Kidney (tissue), 22 donors: ENCODE measurements around the gene CYP4F11. TPM values are rescaled to one million over a fixed set of nuclear protein-coding genes. Genes with fewer than 3 reads are reported as not detected.

Experiments used
- DNase-seq, 5 donors: peaks; one replicate each; pipeline ENCODE4 v3.0.0-alpha.2; 2013 to 2020
- FAIRE-seq: peaks from 2 replicates; lab custom pipeline; 2012; peaks lifted over from hg19 to GRCh38; lab: Jason Lieb, UNC
- H3K27ac ChIP-seq, 2 donors: one replicate each; pipeline ENCODE4 v1.7.0; 2013; ENCODE audit warnings: low read depth in 2 of 2, low read length in 2 of 2, inconsistent platforms in 1 of 2
- H3K27me3 ChIP-seq: one replicate; pipeline ENCODE4 v1.7.1; 2013; ENCODE audit warnings: low read length, inconsistent platforms; ENCODE audit not compliant: control insufficient read depth, insufficient read depth
- H3K36me3 ChIP-seq, 3 donors: one replicate each; pipeline versions ENCODE4 v1.7.0 to v1.7.1; 2013; ENCODE audit warnings: low read length in 3 of 3, control low read depth in 1 of 3, inconsistent platforms in 1 of 3; ENCODE audit not compliant: insufficient read depth in 3 of 3, control insufficient read depth in 2 of 3
- H3K4me1 ChIP-seq, 3 donors: one replicate each; pipeline versions ENCODE4 v1.7.0 to v1.7.1; 2013; ENCODE audit warnings: low read length in 3 of 3, inconsistent platforms in 1 of 3, low read depth in 1 of 3; ENCODE audit not compliant: control insufficient read depth in 2 of 3, insufficient read depth in 2 of 3
- H3K4me3 ChIP-seq, 3 donors: one replicate each; pipeline versions ENCODE4 v1.7.0 to v1.8.1; 2013; ENCODE audit warnings: low read length in 3 of 3, control low read depth in 1 of 3, inconsistent platforms in 1 of 3
- H3K9ac ChIP-seq, 3 donors: one replicate each; pipeline versions ENCODE4 v1.7.0 to v1.7.1; 2013; ENCODE audit warnings: low read length in 3 of 3, control low read depth in 1 of 3, inconsistent platforms in 1 of 3
- H3K9me3 ChIP-seq, 3 donors: one replicate each; pipeline versions ENCODE4 v1.7.0 to v1.7.1; 2013; ENCODE audit warnings: low read length in 3 of 3, control low read depth in 1 of 3, inconsistent platforms in 1 of 3; ENCODE audit not compliant: control insufficient read depth in 2 of 3, insufficient read depth in 1 of 3
- intact Hi-C: fragments of 100-400 bp; cut with DNase I; formaldehyde crosslinking; loops from one replicate; pipeline ENCODE4 v1.11.1; 2022
- long read RNA-seq, 10 donors: library from polyadenylated mRNA in 1 of 10; unstranded in 1 of 10; transcript quantifications; one replicate each; pipeline ENCODE4 v2.0.0 and lab custom pipeline, GENCODE V29; 2021 to 2026
- polyA plus RNA-seq: library from polyadenylated mRNA; stranded (reverse); fragments of 350-450 nt; fragmentation: Illumina TruSeq; extraction: RNeasy Lipid Tissue Mini Kit (QIAGEN cat#74804); gene quantifications from one replicate; pipeline ENCODE4 v1.2.3, GENCODE V29; 2014; ENCODE audit warnings: low read depth, low replicate concordance; ENCODE audit not compliant: insufficient read depth
- total RNA-seq: library from RNA; stranded (reverse); fragmentation: NEBNext Ultra II Directional; extraction: Animal tissue kit (Norgen Biotek cat#: 25700); gene quantifications from one replicate; pipeline ENCODE4 v1.2.1, GENCODE V29; 2021
- TF ChIP-seq, protein P1 (sequence below): IDR thresholded peaks from 3 replicates; pipeline ENCODE4 v1.5.1; 2012; ENCODE audit warnings: mild to moderate bottlenecking, moderate library complexity, borderline replicate concordance; ENCODE audit not compliant: insufficient read depth; ENCODE audit errors: extremely low read depth
- donor health status: control.
- donor health status: control.
- donor health status: control.
- donor health status: control.
- donor health status: control.
- donor health status: DM: yes; HTN: yes; CAD: no.
- donor health status: Normal renal cell carcinoma (clear cell type).

The CYP4F11 gene, protein sequence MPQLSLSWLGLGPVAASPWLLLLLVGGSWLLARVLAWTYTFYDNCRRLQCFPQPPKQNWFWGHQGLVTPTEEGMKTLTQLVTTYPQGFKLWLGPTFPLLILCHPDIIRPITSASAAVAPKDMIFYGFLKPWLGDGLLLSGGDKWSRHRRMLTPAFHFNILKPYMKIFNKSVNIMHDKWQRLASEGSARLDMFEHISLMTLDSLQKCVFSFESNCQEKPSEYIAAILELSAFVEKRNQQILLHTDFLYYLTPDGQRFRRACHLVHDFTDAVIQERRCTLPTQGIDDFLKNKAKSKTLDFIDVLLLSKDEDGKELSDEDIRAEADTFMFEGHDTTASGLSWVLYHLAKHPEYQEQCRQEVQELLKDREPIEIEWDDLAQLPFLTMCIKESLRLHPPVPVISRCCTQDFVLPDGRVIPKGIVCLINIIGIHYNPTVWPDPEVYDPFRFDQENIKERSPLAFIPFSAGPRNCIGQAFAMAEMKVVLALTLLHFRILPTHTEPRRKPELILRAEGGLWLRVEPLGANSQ
- total RNA-seq = 2.1 TPM
- 7.2 TPM for polyA plus RNA-seq
- long read RNA-seq, donor 1 = 0 reads
- long read RNA-seq, donor 2 = 0 reads
- long read RNA-seq, donor 3 = 0 reads
- long read RNA-seq, donor 4 = 0 reads
- long read RNA-seq, donor 5 = 0 reads
- long read RNA-seq, donor 6, partial matches to known transcripts = 0 of 1 reads
- long read RNA-seq, donor 6, other reads (novel, unspliced or antisense) = 0 of 1 reads
- long read RNA-seq, donor 7, partial matches to known transcripts = 0 of 1 reads
- long read RNA-seq, donor 7, other reads (novel, unspliced or antisense) = 0 of 1 reads
- long read RNA-seq, donor 8 = 0 reads
- long read RNA-seq, donor 9 = 0 reads
- long read RNA-seq, donor 10 = 0 reads

DNA sequence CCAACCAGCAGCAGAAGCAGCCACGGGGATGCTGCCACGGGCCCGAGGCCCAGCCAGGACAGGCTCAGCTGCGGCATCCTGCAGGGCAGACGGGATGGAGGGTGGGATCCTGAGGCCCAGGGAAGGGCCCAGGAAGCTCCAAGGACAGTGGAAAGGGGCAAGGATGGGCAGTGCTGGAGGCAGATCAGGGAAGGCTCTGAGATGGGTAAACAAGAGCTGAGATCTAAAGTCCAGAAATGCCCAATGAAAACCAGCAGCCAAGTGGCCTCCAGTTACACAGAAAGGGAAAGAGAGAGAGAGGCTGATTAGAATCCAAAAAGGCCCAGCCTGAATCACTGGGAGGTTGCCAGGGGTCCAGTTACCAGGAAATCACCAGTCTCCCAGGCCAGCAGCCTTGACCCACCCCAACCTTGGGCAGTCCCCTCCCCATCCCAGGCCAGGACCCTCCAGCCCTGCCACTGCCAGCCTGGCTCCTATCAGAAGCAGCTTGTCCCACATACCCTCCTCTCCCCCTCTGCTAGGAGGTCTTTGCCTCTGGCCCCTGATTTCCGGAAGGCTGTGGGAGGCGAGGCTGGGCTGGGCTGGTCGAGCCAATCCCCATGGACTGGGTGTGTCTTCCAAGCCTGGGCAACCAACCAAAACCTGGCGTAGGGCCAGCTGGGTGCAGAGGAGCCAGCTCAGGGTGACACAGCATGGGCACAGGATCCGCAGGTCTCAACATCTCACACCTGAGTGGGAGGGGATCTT lies at the start of gene CYP4F11:
Gene CYP4F11 (minus strand): TSS at position 198 of the 747 bp plus-strand sequence. CDS start 121 bp downstream, at position 77.
- Histone ChIP-seq H3K36me3 (no peaks in the 10 kb centered on the region), H3K4me1 (peaks cover 0 to 2% (median 0%) of the 10 kb centered on the region in 3 donors), H3K9me3 (peaks cover 0 to 2% (median 0%) of the 10 kb centered on the region in 3 donors), H3K4me3 (no peak within 1 kb of the TSS), H3K9ac (no peak within 1 kb of the TSS), H3K27ac (peak within 1 kb of the TSS in 1 of 2 donors; percentile 69), H3K27me3 (peaks cover 13% of the 10 kb centered on the region)
- no peak for FAIRE-seq
- peak in 1 of 5 donors; percentile 4 for DNase-seq
- intact Hi-C loops = no loop called here
- TF ChIP-seq, protein P1, sequence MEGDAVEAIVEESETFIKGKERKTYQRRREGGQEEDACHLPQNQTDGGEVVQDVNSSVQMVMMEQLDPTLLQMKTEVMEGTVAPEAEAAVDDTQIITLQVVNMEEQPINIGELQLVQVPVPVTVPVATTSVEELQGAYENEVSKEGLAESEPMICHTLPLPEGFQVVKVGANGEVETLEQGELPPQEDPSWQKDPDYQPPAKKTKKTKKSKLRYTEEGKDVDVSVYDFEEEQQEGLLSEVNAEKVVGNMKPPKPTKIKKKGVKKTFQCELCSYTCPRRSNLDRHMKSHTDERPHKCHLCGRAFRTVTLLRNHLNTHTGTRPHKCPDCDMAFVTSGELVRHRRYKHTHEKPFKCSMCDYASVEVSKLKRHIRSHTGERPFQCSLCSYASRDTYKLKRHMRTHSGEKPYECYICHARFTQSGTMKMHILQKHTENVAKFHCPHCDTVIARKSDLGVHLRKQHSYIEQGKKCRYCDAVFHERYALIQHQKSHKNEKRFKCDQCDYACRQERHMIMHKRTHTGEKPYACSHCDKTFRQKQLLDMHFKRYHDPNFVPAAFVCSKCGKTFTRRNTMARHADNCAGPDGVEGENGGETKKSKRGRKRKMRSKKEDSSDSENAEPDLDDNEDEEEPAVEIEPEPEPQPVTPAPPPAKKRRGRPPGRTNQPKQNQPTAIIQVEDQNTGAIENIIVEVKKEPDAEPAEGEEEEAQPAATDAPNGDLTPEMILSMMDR = no peak

DNA sequence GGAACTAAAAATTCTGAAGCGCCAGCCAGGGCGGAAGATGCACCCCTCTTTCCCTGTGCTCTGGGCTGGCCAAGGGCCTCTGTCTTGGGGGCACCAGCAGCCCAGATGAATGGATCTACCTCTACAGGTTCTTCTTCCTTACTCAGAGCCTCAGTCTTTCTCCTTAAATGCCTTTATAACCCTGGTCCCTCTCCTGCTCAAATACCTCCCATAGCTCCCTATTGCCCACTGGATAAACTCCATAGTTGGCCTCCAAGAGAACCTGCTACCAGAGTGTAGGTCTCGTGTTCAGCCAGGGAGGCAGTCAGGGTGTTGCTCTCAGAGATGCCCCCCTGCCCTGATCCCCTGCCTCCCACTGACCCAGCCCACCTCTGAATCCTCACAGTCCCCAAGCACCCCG lies 45.0 kb upstream of the CYP4F11 start:
- Histone ChIP-seq H3K27me3 (no peaks in the 10 kb centered on the region), H3K36me3 (no peaks in the 10 kb centered on the region), H3K9ac (no peak overlapping the region), H3K4me3 (no peak overlapping the region), H3K4me1 (no peaks in the 10 kb centered on the region), H3K9me3 (peaks cover 0 to 3% (median 2%) of the 10 kb centered on the region in 3 donors), H3K27ac (no peak overlapping the region)
- TF ChIP-seq, protein P1 = no peak
- FAIRE-seq = no peak
- intact Hi-C loops = no loop called here
- no peak for DNase-seq

DNA sequence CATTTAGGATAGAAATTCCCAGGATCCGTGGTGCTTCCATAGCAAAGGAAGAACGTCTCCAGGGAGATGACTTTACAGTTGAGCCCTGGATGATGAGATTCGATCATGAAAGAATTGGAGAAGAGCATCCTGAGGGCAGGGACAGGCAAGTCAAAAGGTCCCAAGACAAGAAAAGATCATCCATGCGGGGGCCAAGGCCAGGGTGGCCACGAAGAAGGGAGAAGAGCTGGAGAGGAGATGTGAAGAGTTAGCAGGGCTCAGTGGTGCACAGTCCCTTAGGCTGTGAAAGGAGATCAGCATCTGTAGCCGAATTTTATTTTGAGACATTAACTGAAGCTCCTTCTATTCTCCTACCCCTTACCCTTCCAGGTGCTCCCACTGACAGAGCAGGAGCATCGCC lies 43.4 kb upstream of the CYP4F11 start:
- TF ChIP-seq, protein P1 = no peak
- Histone ChIP-seq H3K4me3 (no peak overlapping the region), H3K4me1 (no peaks in the 10 kb centered on the region)

More for the DNA sequence above, 43.4 kb upstream of the CYP4F11 start:
- H3K36me3 ChIP-seq = no peaks in the 10 kb centered on the region
- no peak overlapping the region for H3K27ac ChIP-seq
- no peak for DNase-seq
- intact Hi-C loops = no loop called here
- H3K9ac ChIP-seq = no peak overlapping the region
- H3K27me3 ChIP-seq = no peaks in the 10 kb centered on the region
- no peaks in the 10 kb centered on the region for H3K9me3 ChIP-seq
- no peak for FAIRE-seq
